Skeletal muscle tissue (tissue), 4 donors: ENCODE data around the gene TOMT. TPM values are rescaled to one million over a fixed set of nuclear protein-coding genes. Genes with fewer than 3 reads are reported as not detected.

Experiments
- H3K27ac ChIP-seq: one replicate; pipeline ENCODE4 v1.7.0; 2013; ENCODE audit warnings: mild to moderate bottlenecking, low read depth, low read length, inconsistent platforms
- H3K27me3 ChIP-seq, 3 donors: one replicate each; pipeline ENCODE4 v1.7.0; 2013; ENCODE audit warnings: low read length in 3 of 3; ENCODE audit not compliant: control insufficient read depth in 3 of 3, insufficient read depth in 3 of 3
- H3K36me3 ChIP-seq, 3 donors: one replicate each; pipeline ENCODE4 v1.7.0; 2013; ENCODE audit warnings: low read length in 3 of 3; ENCODE audit not compliant: control insufficient read depth in 3 of 3, insufficient read depth in 3 of 3
- H3K4me1 ChIP-seq, 3 donors: one replicate each; pipeline ENCODE4 v1.7.0; 2013; ENCODE audit warnings: low read length in 3 of 3, mild to moderate bottlenecking in 3 of 3; ENCODE audit not compliant: control insufficient read depth in 3 of 3, insufficient read depth in 3 of 3
- H3K4me3 ChIP-seq, 3 donors: one replicate each; pipeline ENCODE4 v1.7.0; 2013; ENCODE audit warnings: low read length in 3 of 3
- H3K9ac ChIP-seq, 3 donors: one replicate each; pipeline ENCODE4 v1.7.0; 2013; ENCODE audit warnings: low read length in 3 of 3, mild to moderate bottlenecking in 3 of 3, moderate library complexity in 2 of 3, low read depth in 1 of 3
- H3K9me3 ChIP-seq, 3 donors: one replicate each; pipeline ENCODE4 v1.7.0; 2013; ENCODE audit warnings: low read length in 3 of 3; ENCODE audit not compliant: control insufficient read depth in 3 of 3
- total RNA-seq: library from RNA; depleted of rRNA; stranded (reverse); fragments of >200 nt; gene quantifications from one replicate; pipeline ENCODE4 v1.2.3, GENCODE V29; 2014
- donor health status: Osteomylitis.

TOMT gene
- total RNA-seq, 1 donor from 2014 or later = not detected

GRCh38 chr11:72075109-72075508, 30.6 kb upstream of the TOMT start:
- no peak overlapping the region for H3K27ac ChIP-seq

GRCh38 chr11:72075756-72076155, 30.0 kb upstream of the TOMT start:
- no peaks in the 10 kb centered on the region for H3K27me3 ChIP-seq
- H3K27ac ChIP-seq = no peak overlapping the region

More at GRCh38 chr11:72075109-72075508, 30.6 kb upstream of the TOMT start:
- Histone ChIP-seq H3K9ac (no peak overlapping the region), H3K4me1 (peaks cover 10 to 24% (median 24%) of the 10 kb centered on the region in 3 donors), H3K9me3 (no peaks in the 10 kb centered on the region), H3K4me3 (no peak overlapping the region), H3K27me3 (no peaks in the 10 kb centered on the region), H3K36me3 (no peaks in the 10 kb centered on the region)

GRCh38 chr11:72078477-72078876, 27.2 kb upstream of the TOMT start:
- no peaks in the 10 kb centered on the region for H3K36me3 ChIP-seq
- H3K27ac ChIP-seq = peak overlapping the region; percentile 94
- H3K27me3 ChIP-seq = no peaks in the 10 kb centered on the region
- no peak overlapping the region for H3K4me3 ChIP-seq
- peaks cover 7 to 19% (median 19%) of the 10 kb centered on the region in 3 donors for H3K4me1 ChIP-seq
- peak overlapping the region in 1 of 3 donors; percentile 23 for H3K9ac ChIP-seq
- no peaks in the 10 kb centered on the region for H3K9me3 ChIP-seq

More at GRCh38 chr11:72075756-72076155, 30.0 kb upstream of the TOMT start:
- no peaks in the 10 kb centered on the region for H3K36me3 ChIP-seq
- peaks cover 6 to 19% (median 18%) of the 10 kb centered on the region in 3 donors for H3K4me1 ChIP-seq
- no peak overlapping the region for H3K9ac ChIP-seq
- no peaks in the 10 kb centered on the region for H3K9me3 ChIP-seq
- H3K4me3 ChIP-seq = no peak overlapping the region

- Histone ChIP-seq H3K9ac (peak overlapping the region; percentile 77 to 88 (median 87)), H3K4me3 (peak overlapping the region; percentile 71 to 85 (median 81)), H3K27ac (peak overlapping the region; percentile 94), H3K27me3 (no peaks in the 10 kb centered on the region), H3K36me3 (no peaks in the 10 kb centered on the region), H3K4me1 (peaks cover 7 to 19% (median 19%) of the 10 kb centered on the region in 3 donors), H3K9me3 (no peaks in the 10 kb centered on the region)
Observed at GRCh38 chr11:72079819-72080325, 25.9 kb upstream of the TOMT start.

- Histone ChIP-seq H3K36me3 (no peaks in the 10 kb centered on the region), H3K27me3 (no peaks in the 10 kb centered on the region), H3K4me1 (peaks cover 7 to 19% (median 19%) of the 10 kb centered on the region in 3 donors), H3K4me3 (peak within 1 kb of the TSS; percentile 71 to 85 (median 81)), H3K9ac (peak within 1 kb of the TSS; percentile 77 to 88 (median 87)), H3K27ac (peak within 1 kb of the TSS; percentile 94), H3K9me3 (no peaks in the 10 kb centered on the region)
Observed at GRCh38 chr11:72080326-72081183, 25.2 kb upstream of the TOMT start, which contains the start of the genes LRRC51 and NUMA1. TSS of gene LRRC51 (plus strand) at chr11:72080850. CDS start at chr11:72089084, 8,234 bp downstream. TSS of gene NUMA1 (minus strand) at chr11:72080542. CDS start at chr11:72035943, 44,599 bp downstream.

- Histone ChIP-seq H3K27ac (peak overlapping the region; percentile 94), H3K9me3 (no peaks in the 10 kb centered on the region), H3K4me3 (peak overlapping the region; percentile 71 to 85 (median 81)), H3K27me3 (no peaks in the 10 kb centered on the region), H3K36me3 (peaks cover 0 to 3% (median 0%) of the 10 kb centered on the region in 3 donors), H3K4me1 (peaks cover 7 to 19% (median 19%) of the 10 kb centered on the region in 3 donors), H3K9ac (peak overlapping the region; percentile 52 to 88 (median 87))
Observed at GRCh38 chr11:72081184-72081644, 24.5 kb upstream of the TOMT start.

GRCh38 chr11:72081821-72082453, 23.8 kb upstream of the TOMT start:
- peaks cover 0 to 3% (median 0%) of the 10 kb centered on the region in 3 donors for H3K36me3 ChIP-seq
- H3K4me1 ChIP-seq = peaks cover 7 to 19% (median 19%) of the 10 kb centered on the region in 3 donors
- H3K9me3 ChIP-seq = no peaks in the 10 kb centered on the region
- H3K9ac ChIP-seq = no peak overlapping the region
- peak overlapping the region; percentile 94 for H3K27ac ChIP-seq
- H3K4me3 ChIP-seq = no peak overlapping the region
- no peaks in the 10 kb centered on the region for H3K27me3 ChIP-seq

GRCh38 chr11:72083414-72083813, 22.3 kb upstream of the TOMT start:
- Histone ChIP-seq H3K36me3 (peaks cover 0 to 9% (median 0%) of the 10 kb centered on the region in 3 donors), H3K4me1 (peaks cover 7 to 19% (median 19%) of the 10 kb centered on the region in 3 donors), H3K9me3 (no peaks in the 10 kb centered on the region), H3K27ac (no peak overlapping the region), H3K9ac (no peak overlapping the region), H3K27me3 (no peaks in the 10 kb centered on the region), H3K4me3 (no peak overlapping the region)

- H3K9me3 ChIP-seq = no peaks in the 10 kb centered on the region
- no peak overlapping the region for H3K9ac ChIP-seq
- peaks cover 7 to 15% (median 14%) of the 10 kb centered on the region in 3 donors for H3K4me1 ChIP-seq
- no peak overlapping the region for H3K27ac ChIP-seq
- H3K27me3 ChIP-seq = no peaks in the 10 kb centered on the region
- peaks cover 0 to 9% (median 0%) of the 10 kb centered on the region in 3 donors for H3K36me3 ChIP-seq
- no peak overlapping the region for H3K4me3 ChIP-seq
Observed at GRCh38 chr11:72084076-72084475, 21.6 kb upstream of the TOMT start.
